Measurements from ENCODE around the gene GDPD3. TPM values are rescaled to one million over a fixed set of nuclear protein-coding genes. Genes with fewer than 3 reads are reported as not detected.

GDPD3 gene
- total and polyA plus RNA-seq, 9 of the 15 experiments (the other 6 are each of a cell fraction or from before 2014, with no cell fraction given) = 0.47 to 3.9 (median 1.1) TPM

DNA sequence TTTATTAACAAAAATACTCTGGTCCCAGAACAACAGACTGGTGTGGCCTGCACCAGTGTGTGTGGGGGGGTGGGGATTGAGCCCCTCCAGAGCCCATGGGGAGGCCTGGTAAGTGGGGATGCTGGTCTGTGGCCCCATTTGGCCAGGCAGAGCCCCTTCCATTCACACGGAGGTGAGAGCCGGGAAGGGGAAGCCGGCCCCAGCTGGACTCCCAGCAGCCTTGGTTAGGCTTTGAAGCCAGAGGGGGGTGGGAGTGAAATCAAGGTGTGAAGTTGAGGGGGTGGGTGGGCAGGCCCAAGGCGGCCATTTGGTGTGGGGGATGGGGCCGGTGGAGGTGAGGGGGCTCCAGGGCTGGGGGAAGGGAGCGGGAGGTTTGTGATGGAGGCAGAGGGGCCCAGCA is 27.5 kb downstream of the GDPD3 start:
- ATAC-seq (peak; percentile 5; the same call in 2 of the 3 replicates), DNase-seq (ENCODE audit: extremely low read depth in 1 of 4, low spot score in 3 of 4) (no peak), FAIRE-seq (no peak)
- Histone ChIP-seq H2AFZ (ENCODE audit: low read depth, low read length) (no peak overlapping the region), H3K9me1 (ENCODE audit: control insufficient read depth, insufficient read depth, low read length) (no peaks in the 10 kb centered on the region), H3K36me3 (ENCODE audit: control insufficient read depth, insufficient read depth, low read length) (peaks cover 56% of the 10 kb centered on the region; the same call in 2 of the 3 replicates), H3K9ac (ENCODE audit: insufficient read depth in 1 of 2, low read depth in 2 of 2, low read length in 2 of 2) (no peak overlapping the region), H3K27ac (ENCODE audit: extremely low read depth, low read depth, low read length) (no peak overlapping the region), H3K79me2 (ENCODE audit: control insufficient read depth, insufficient read depth, low read length) (0 out of 3 replicates have a peak, but pooled peaks cover 3% of the 10 kb centered on the region), H3K27me3 (ENCODE audit: control insufficient read depth in 2 of 2, insufficient read depth in 2 of 2, low read length in 2 of 2) (no peaks in the 10 kb centered on the region), H3K4me2 (ENCODE audit: insufficient read depth, low read length) (no peak overlapping the region), H4K20me1 (replicated peaks; ENCODE audit: control insufficient read depth, insufficient read depth, low read length) (no peaks in the 10 kb centered on the region), H3K4me1 (replicated peaks in 1 of 2; ENCODE audit: control insufficient read depth in 2 of 2, insufficient read depth in 2 of 2, low read length in 2 of 2) (peaks cover 7 to 37% of the 10 kb centered on the region in 2 experiments; a peak in 4 of 5 replicates), H3K9me3 (replicated peaks; ENCODE audit: control insufficient read depth, insufficient read depth, low read depth, low read length) (no peaks in the 10 kb centered on the region), H3K4me3 (no peak overlapping the region)
- in situ Hi-C loops (cut with MboI) (no loop called here), intact Hi-C loops (cut with micrococcal nuclease) (no loop called here)
- POLR2A ChIA-PET = interaction anchor here (1.4 to 1.7 kb wide), 2 partner anchors 11 to 20 kb away, joined by 6 to 9 read pairs; partner anchors contain the start of gene ALDOA
- no peak for TF ChIP-seq ZNF445 (CRISPR knock-in tag; IDR thresholded peaks at IDR 0.05; ENCODE audit: low read depth)
- TF ChIP-seq, protein P1, sequence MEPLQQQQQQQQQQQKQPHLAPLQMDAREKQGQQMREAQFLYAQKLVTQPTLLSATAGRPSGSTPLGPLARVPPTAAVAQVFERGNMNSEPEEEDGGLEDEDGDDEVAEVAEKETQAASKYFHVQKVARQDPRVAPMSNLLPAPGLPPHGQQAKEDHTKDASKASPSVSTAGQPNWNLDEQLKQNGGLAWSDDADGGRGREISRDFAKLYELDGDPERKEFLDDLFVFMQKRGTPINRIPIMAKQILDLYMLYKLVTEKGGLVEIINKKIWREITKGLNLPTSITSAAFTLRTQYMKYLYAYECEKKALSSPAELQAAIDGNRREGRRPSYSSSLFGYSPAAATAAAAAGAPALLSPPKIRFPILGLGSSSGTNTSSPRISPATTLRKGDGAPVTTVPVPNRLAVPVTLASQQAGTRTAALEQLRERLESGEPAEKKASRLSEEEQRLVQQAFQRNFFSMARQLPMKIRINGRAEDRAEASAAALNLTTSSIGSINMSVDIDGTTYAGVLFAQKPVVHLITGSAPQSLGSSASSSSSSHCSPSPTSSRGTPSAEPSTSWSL (CRISPR knock-in tag; IDR thresholded peaks at IDR 0.05; ENCODE audit: borderline replicate concordance) = no peak
- TF ChIP-seq POLR3A (IDR thresholded peaks at IDR 0.05; ENCODE audit: borderline replicate concordance, extremely low read depth, insufficient read depth, insufficient read length) = no peak
- no TSS peak for BruUV-seq (replicated peaks)
- WGBS (ENCODE audit: insufficient coverage, low coverage, missing lambda C conversion rate) = 82% methylated on average over 3 of the region's 6 CpGs
- CTCF ChIA-PET (ENCODE audit: low intra/inter-chr PET ratio) = no interaction called here

All from K562 (cell line).